Activated naive CD4-positive, alpha-beta T cell treated with Interleukin-2 at 50 U/mL for 16 hours (primary cell): Measurements from ENCODE around the gene ADD1.
A peak's percentile ranks its signal among the peaks of the same experiment; 100 is the strongest.
"Not testable (repeated sequence)": the region's sequence is repeated elsewhere in the genome, so short reads cannot be mapped to it uniquely, and the experiment has no call there.

Experiments
- DNase-seq: peaks from one replicate; pipeline ENCODE4 v3.0.0-alpha.2; 2020

Gene ADD1

DNA sequence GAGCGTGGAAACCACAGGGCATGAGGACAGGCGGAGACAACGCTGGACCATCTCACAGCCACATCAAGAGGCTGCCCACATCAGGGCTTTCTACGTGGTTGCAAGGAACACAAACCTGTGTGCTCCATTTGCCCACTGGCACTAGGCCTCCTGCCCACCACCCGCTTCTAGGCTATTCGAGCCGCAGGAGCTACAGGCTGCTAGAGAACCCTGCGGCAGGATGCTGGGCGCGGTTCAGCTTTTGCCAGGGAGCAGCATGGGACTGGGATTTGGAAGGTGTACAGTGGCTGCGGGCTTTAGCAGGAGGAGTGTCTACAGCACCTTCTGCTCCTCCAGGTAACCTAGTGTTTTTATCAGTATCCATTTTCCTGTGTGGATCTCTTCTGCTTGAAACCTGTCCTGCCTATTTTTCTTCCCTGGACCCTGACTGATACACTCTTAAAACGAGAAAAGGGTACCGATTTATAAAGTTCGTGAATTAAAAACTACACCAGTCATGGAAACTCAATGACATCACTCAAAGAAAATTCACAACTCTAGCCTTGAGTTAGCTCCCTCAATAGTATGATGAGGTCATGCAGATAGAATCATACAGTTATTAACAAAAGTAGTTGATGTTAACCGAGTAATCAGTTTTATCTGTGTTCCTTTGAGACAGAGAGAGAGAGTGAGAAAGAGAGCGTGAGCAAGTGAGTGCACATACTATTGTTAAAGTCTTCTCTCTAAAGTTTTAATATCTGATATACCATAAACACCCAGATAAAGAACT, 106.8 kb downstream of the ADD1 start:
- no peak for DNase-seq

GRCh38 chr4:2953496-2953895, 109.9 kb downstream of the ADD1 start:
- DNase-seq, result no peak

DNA sequence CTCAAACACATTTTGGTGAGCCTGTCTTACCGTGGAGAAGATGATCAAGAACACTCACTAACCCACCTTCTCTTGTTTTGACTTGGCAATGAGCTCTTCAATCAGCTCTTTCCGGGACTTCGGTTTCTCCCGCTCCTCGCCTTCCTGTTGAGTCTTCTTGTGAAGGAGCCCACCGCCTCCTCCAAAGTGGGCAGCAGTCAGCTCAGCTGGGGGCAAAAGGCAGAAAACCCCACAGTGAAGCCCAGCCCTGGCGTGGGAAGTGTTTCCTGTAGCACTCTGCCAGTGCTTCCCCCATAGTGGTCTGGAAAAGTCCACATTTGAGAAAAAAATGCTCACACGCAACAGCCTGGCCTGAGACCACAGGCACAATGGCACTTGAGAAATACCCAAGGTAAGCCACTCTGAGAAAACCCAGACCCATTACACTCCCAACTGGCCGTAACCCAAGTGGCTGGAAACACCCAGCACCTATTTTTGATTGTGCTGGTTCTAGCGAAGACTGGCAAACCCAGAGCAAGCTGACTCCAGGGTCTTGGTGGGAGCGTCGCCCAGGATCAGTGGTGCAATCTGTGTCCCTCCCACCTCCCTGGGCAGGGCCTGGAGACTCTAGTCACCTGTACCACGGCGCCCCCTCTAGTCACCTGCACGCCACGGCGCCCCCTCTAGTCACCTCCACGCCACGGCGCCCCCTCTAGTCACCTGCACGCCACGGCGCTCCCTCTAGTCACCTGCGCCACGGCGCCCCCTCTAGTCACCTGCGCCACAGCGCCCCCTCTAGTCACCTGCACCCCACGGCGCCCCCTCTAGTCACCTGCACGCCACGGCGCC, 110.9 kb downstream of the ADD1 start:
- DNase-seq, result peak; percentile 85

DNA sequence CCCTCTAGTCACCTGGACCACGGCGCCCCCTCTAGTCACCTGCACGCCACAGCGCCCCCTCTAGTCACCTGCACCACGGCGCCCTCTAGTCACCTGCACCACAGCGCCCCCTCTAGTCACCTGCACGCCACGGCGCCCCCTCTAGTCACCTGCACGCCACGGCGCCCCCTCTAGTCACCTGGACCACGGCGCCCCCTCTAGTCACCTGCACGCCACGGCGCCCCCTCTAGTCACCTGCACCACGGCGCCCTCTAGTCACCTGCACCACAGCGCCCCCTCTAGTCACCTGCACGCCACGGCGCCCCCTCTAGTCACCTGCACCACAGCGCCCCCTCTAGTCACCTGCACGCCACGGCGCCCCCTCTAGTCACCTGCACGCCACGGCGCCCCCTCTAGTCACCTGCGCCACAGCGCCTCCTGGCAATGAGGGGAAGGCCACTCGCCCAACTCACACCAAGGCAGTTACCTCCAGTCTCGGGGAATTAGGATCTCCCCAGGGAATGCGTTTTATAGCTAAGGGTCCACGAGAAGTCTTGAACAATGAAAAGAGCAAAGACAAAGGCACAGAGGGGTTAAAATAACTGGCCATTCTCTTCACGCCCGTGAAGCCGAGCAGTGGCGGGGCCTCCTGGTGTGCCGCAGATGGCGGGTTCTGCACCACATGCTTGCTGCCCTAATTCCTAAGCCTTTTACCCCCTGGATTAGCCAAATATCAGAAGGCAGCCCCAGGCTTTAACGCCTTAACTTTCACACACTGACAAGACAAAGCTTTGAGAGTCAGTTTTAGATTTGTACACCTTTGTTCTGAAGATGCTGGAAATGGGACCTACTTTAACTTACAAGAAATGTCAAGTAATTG, 111.8 kb downstream of the ADD1 start:
- DNase-seq, result not testable (repeated sequence)

GRCh38 chr4:2958446-2958845, 114.8 kb downstream of the ADD1 start:
- no peak for DNase-seq

DNA sequence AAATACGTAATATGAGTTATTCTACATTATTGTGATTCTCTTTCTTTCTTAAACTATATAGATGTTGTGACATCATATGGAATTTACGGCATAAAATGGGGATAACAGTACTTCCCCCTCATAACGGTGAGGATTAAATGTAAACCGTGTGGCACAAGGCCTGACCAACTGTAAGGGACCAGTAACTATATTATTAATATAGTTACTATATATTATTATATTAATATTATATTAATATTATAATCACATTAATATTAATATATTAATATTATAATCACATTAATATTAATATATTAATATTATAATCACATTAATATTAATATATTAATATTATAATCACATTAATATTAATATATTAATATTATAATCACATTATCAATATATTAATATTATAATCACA, 116.8 kb downstream of the ADD1 start:
- DNase-seq, result not testable (repeated sequence)

DNA sequence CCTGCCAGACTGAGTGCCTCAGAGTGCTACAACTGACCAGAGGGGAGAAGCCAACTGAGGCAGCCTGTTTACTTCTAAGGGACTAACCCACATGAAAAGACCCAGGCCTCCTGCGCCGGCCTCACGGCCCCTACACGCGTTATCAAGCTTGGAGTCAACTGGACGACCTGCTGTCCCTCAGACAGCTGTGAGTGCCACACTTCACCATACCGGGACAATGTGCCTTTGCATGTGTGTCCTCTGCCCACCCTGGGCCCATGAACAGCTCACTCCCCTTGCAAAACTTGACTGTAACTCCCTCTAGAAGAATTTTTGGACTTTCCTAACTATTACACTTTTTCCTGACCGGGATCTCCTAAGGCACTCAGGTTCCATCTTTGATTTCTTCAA, 117.8 kb downstream of the ADD1 start:
- DNase-seq, result peak; percentile 23

DNA sequence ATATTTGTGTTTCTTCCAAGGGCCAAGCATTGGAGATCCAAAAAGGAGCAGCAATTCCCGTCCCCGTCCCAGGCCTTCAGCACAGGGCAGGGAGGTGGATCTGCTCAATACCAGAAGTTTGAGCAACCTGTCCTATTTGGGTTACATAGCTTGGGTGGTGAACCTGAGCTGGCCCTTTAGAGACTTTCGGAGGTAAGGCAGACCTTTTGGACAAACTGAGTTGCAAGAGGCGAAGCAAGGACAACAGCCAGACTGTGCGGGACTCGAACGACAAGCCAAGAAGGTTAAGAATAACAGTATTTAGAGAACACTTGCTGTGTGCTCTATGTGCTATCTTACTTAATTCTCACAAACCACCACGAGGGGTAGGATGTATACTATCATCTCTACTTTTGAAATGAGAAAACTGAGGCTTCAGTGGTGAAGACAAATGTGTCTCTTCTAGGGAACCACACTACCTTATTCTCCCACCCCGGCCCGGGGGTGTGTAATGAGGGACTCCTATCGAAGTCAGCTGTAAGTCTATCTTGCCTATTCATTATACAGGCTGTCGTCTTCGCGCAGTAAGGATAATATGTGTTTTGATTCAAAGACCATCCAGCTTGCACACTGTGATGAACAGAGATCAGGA, 118.3 kb downstream of the ADD1 start:
- DNase-seq, result peak; percentile 81

DNA sequence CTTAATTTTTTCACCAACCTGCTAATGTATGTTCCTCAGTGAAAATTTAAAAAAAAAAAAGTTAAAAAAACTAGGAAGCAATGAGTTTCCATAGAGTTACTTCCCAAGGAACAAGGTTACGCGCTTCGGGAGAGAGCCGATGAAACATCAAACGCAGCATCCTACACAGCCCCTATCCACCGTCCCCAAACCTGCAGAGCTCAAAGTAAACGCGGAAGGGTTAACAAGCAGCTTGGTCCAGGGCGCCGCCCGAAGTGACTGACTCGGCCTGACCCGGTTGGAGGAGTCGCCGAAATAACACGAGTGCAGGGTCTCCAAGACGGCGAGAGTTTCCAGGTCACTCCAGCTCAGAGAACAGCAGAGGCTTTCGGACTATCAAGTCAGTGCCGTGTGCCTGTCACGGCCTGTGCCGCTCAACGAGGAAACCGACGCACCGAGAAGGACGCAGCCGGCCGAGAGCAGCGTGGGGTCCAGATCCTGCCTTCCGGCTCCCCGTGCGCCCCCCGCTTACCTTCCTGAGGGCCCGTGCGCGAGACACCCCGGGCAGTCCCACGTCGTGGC, 119.0 kb downstream of the ADD1 start:
- no peak for DNase-seq

- peak; percentile 97 for DNase-seq
Measured at GRCh38 chr4:2963175-2963965, 119.7 kb downstream of the ADD1 start, which contains the start of the genes GRK4 and NOP14. GRK4 (plus strand) TSS chr4:2963571; CDS start chr4:2964071, 500 bp downstream. NOP14 (minus strand) TSS chr4:2963406; CDS start chr4:2963319, 87 bp downstream.

DNA sequence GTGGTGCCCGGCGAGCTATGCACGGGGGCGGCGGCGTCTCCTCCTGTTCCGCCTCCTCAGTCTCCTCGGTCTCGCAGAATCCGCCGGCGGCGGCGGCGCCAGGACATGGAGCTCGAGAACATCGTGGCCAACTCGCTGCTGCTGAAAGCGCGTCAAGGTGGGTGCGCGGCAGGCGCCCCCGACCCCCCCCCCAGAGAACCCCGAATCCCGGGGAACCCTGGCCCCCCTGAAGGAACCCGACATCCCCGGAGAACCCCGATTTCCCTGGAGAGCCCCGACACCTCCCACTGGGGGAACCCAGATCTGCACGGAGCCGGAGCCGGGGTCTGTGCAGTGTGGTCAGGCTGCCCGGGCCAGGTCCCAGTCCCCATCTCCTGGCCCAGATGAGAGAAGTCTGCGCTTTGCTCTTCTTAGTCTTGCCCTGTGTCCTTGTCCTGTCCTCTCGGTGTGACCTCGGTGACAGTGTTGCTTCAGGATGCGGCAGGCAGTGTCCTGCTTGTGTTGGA, 120.4 kb downstream of the ADD1 start:
- DNase-seq, result no peak

DNA sequence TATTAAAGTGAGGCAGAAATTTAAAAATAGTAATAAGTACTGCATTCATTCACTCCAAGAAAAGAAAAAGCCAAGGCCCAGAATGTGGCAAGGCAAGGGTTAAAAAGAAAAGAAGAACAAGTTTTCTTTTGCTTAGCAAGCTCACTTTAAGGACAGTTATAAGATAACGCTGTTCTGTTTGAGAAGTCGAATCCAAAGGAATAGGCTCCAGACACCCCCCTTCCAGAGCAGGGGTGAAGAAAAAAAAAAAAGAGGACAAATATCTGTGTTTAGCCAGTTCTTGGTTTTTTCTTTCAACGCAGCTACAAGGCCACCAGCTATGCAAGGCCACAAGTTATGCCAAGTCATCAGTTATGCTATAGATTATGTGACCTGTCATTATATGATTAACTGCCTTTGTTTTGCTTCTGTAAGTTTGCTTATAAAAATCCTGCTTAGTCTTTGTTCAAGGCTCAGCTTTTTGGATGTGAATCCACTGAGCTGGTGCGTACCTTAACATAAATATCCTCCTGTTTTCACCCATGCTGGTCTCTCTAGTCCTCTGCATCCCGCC, 121.1 kb downstream of the ADD1 start:
- DNase-seq, result no peak

DNA sequence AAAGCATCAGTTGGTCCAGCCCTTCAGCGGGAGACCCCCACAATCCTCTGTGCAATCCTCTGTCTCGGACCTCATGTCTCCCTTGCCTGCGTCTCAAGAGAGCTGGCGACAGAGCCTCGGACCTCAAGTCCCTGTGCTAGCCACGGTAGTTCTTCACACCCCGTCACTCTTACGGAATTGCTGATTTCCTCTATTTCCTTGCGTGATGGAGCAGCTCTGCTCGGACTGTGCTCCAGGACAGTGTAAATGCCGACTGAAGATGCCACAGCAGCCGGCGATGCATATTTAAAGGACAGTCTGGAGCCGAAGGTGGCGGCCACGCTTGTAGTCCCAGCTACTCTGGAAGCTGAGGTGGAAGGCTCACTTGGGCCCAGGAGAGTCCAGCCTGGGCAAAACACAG, 121.6 kb downstream of the ADD1 start:
- no peak for DNase-seq

DNA sequence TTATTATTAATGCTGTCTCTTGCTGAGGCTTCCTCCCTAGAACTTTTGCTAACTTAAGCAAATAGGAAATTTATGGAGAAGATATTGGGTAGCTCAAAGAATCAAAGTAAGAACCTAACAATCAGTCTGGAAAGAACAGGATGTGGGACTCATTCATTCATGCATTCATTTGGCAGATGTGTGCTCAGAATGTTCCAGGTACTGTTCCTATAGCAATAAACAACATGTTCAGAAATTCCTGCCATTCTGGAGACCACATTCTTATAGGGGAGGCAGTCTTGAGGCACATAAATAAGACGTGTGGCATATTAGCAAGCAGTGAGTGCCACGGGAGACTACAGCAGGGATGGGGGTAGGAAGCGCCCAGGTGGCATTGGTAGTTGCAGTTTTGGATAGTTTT, 124.7 kb downstream of the ADD1 start:
- no peak for DNase-seq

DNA sequence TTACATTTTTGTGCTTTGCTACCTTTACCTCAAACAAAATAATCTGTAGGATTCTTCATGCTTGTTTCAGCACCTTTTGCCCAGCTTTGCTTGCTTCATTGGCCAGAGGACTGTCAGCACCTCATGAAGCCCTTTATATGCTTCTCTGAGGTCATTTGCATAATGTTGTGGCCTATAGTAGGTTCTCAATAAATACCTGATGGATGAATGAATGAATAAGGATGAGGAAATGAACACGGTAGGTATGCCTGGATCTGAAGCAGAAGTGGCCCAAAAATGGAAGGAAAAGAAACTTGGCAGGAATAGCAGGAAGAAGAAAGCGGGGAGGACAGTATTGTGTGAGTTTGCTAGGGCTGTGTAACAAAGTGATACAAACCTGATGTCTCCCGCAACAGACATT, 127.6 kb downstream of the ADD1 start:
- no peak for DNase-seq

DNA sequence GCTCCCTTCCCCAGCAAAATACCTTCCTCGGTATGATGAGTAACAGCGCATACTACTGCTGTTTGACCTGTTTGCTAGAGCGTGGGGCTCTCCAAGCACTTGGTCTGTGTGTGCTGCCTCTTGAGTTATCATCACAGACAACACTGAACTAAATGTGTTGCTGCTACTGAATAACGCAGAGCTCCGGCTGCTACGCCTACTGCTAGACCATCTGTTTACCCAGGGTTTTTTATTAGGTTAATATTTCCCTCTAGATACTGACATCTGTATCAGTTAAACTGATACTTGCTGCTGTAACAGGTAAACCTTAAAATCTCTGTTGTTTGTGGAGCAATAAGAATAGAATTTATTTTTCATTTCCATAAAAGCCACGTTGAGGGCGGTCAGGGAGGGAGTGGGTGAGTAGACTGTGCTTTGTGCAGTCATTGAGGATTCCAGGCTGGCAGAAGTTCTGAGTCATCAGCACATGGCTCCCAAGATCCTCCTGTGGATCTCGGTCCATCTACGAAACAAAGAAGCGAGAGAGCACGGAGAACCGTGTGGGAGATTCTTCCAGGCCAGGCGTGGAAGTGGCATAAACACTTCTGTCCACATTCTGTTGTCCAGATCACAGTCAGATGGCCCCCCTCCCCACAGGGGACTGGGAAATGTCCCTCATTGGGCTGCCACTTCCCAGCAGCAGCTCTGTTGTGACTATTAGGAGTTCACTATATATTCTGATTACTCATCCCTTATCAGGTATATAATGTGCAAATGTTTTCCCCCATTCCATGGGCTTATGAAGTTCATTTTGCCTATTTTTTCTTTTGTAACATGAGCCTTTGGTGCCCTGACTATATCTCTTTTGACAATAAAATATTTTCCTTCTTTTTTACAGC, 133.8 kb downstream of the ADD1 start:
- DNase-seq, result no peak
